Right atrium auricular region (tissue), 2 donors: ENCODE measurements around the gene LILRB1. TPM values are rescaled to one million over a fixed set of nuclear protein-coding genes. Genes with fewer than 3 reads are reported as not detected.

Experiments
- DNase-seq: peaks from one replicate; pipeline ENCODE4 v3.0.0-alpha.2; 2019; ENCODE audit warnings: low spot score
- H3K27ac ChIP-seq, 2 donors: fragments of 200-600 bp; sonication (generic); 1 replicate in 1 of 2; 2 replicates in 1 of 2; pipeline ENCODE4 v1.5.1; 2016 to 2019
- H3K27me3 ChIP-seq, 2 donors: fragments of 200-600 bp; sonication (generic); one replicate each; pipeline versions ENCODE4 v1.5.1 to v1.6.0; 2017 to 2019
- H3K36me3 ChIP-seq: fragments of 200-600 bp; sonication (generic); one replicate; pipeline ENCODE4 v1.5.1; 2016
- H3K4me1 ChIP-seq, 2 donors: fragments of 200-600 bp; sonication (generic); one replicate each; pipeline versions ENCODE4 v1.5.1 to v1.6.0; 2017 to 2019
- H3K4me3 ChIP-seq, 2 donors: fragments of 200-600 bp; sonication (generic); 1 replicate in 1 of 2; 2 replicates in 1 of 2; pipeline ENCODE4 v1.5.1; 2017 to 2019; ENCODE audit warnings: mild to moderate bottlenecking in 1 of 2, moderate library complexity in 1 of 2
- H3K9me3 ChIP-seq, 2 donors: fragments of 200-600 bp; sonication (generic); one replicate each; pipeline ENCODE4 v1.5.1; 2019
- total RNA-seq, 2 donors: library from RNA; depleted of rRNA; stranded (reverse); fragments of >200 nt; gene quantifications; one replicate each; pipeline ENCODE4 v1.1.0, GENCODE V29; 2016
- TF ChIP-seq, protein P1 (sequence below), 2 donors: fragments of 200-600 bp; sonication (generic); IDR thresholded peaks; one replicate each; pipeline ENCODE4 v1.5.1; 2019; ENCODE audit warnings: antibody characterized with exemption in 2 of 2

Gene LILRB1
- total RNA-seq, 2 donors from 2014 or later: 0.33 to 1.9 TPM

DNA sequence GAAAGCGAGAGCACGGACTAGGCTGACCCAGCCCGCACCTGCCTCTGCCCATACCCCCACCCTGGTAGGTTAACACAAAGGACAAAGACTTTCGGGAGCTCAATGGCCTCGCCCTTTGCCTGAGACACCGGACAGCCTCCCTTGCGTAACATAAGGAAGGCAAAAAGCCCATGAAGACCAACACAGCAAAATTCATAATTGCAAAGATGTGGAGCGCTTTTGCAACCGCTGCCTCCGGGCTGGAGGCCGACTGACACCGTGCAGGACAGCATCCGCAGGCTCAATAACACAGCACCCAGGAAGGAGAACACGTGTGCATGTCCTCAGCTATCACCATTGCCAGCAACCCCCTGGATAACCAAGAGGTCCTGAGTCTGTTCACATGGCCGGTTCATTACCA is 21.5 kb upstream of the LILRB1 start:
- H3K4me3 ChIP-seq: no peak overlapping the region
- TF ChIP-seq, protein P1, sequence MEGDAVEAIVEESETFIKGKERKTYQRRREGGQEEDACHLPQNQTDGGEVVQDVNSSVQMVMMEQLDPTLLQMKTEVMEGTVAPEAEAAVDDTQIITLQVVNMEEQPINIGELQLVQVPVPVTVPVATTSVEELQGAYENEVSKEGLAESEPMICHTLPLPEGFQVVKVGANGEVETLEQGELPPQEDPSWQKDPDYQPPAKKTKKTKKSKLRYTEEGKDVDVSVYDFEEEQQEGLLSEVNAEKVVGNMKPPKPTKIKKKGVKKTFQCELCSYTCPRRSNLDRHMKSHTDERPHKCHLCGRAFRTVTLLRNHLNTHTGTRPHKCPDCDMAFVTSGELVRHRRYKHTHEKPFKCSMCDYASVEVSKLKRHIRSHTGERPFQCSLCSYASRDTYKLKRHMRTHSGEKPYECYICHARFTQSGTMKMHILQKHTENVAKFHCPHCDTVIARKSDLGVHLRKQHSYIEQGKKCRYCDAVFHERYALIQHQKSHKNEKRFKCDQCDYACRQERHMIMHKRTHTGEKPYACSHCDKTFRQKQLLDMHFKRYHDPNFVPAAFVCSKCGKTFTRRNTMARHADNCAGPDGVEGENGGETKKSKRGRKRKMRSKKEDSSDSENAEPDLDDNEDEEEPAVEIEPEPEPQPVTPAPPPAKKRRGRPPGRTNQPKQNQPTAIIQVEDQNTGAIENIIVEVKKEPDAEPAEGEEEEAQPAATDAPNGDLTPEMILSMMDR (IDR thresholded peaks at IDR 0.05): no peak
- DNase-seq: no peak
- no peaks in the 10 kb centered on the region for H3K36me3 ChIP-seq
- H3K27me3 ChIP-seq: no peaks in the 10 kb centered on the region
- H3K4me1 ChIP-seq: no peaks in the 10 kb centered on the region
- H3K9me3 ChIP-seq: peaks cover 0 to 17% of the 10 kb centered on the region in 2 donors
- no peak overlapping the region for H3K27ac ChIP-seq

DNA sequence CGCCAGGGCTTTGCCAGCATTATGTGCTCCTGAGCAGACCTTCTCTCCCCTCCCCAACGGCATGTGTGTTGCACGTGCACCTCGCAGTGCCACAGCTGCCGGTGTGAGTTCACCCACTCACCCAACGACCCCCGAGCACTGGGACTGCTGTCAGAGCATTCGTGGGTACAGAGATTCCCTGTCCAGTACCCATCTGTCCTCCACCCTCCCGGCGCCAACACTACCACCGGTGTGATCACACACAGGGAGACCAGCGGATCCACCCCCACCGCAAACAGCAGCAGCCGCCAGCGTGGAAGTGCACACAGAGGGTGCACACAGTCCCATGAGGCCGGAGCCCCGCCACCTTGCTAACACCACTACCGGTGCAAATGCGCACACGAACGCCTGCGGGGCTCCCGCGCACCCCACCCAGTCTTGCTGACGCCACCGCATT is 20.9 kb upstream of the LILRB1 start:
- DNase-seq: no peak
- Histone ChIP-seq H3K27ac (no peak overlapping the region), H3K36me3 (no peaks in the 10 kb centered on the region), H3K4me1 (no peaks in the 10 kb centered on the region), H3K27me3 (no peaks in the 10 kb centered on the region), H3K4me3 (no peak overlapping the region), H3K9me3 (peaks cover 0 to 17% of the 10 kb centered on the region in 2 donors)
- TF ChIP-seq, protein P1 (IDR thresholded peaks at IDR 0.05): no peak

DNA sequence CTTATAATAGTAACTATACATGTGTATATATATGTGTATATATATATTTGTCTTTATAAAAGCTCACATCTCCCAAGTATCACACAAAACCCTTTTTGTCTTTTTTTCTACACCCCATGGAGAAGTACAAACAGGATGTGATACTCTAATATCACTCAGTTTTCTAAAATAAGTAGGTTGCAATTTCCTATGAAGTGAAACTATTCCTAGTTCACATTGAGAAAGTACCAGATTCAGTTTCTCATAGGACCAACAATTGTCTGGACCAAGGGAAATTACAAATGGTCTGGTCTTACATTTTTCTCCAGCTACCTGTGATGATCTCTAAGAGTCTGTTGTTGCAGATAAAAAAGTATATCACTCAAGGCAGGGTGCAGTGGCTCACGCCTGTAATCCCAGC is 17.9 kb upstream of the LILRB1 start:
- no peak overlapping the region for H3K27ac ChIP-seq
- H3K4me3 ChIP-seq: no peak overlapping the region
- no peaks in the 10 kb centered on the region for H3K27me3 ChIP-seq
- H3K36me3 ChIP-seq: no peaks in the 10 kb centered on the region
- TF ChIP-seq, protein P1 (IDR thresholded peaks at IDR 0.05): no peak
- peaks cover 0 to 16% of the 10 kb centered on the region in 2 donors for H3K9me3 ChIP-seq
- H3K4me1 ChIP-seq: no peaks in the 10 kb centered on the region
- no peak for DNase-seq

DNA sequence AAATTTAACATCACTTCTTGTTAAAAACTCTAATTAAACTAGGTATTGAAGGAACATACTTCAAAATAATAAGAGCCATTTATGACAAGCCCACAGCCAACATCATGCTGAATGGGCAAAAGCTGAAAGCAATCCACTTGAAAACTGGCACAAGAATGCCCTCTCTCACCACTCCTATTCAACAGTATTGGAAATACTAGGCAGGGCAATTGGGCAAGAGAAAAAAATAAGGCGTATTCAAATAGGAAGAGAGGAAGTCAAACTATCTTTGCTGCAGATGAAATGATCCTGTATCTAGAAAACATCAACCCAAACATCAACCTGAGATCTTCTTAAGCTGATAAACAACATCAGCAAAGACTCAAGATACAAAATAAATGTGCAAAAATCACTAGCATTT is 15.6 kb upstream of the LILRB1 start:
- no peak for DNase-seq
- Histone ChIP-seq H3K9me3 (peaks cover 0 to 16% of the 10 kb centered on the region in 2 donors), H3K4me3 (no peak overlapping the region), H3K36me3 (no peaks in the 10 kb centered on the region), H3K27me3 (no peaks in the 10 kb centered on the region), H3K27ac (no peak overlapping the region), H3K4me1 (no peaks in the 10 kb centered on the region)
- TF ChIP-seq, protein P1 (IDR thresholded peaks at IDR 0.05): no peak

DNA sequence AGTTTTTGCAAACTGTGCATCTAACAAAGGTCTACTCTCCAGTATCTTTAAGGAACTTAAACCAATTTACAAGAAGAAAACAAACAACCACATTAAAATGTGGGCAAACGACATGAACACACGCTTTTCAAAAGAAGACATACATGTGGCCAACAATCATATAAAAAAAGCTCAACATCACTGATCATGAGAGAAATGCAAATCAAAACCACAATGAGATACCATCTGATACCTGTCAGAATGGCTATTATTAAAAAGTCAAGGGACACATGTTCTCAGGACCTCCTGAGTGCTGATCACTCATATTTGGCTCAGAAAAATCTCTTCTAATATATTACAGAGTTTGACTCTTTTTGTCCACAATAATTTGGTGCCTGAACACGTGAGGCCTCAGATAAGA is 14.2 kb upstream of the LILRB1 start:
- peaks cover 0 to 16% of the 10 kb centered on the region in 2 donors for H3K9me3 ChIP-seq

More for the DNA sequence above, 14.2 kb upstream of the LILRB1 start:
- no peaks in the 10 kb centered on the region for H3K4me1 ChIP-seq
- no peaks in the 10 kb centered on the region for H3K36me3 ChIP-seq
- H3K27me3 ChIP-seq: no peaks in the 10 kb centered on the region
- no peak for DNase-seq
- TF ChIP-seq, protein P1 (IDR thresholded peaks at IDR 0.05): no peak
- no peak overlapping the region for H3K27ac ChIP-seq
- H3K4me3 ChIP-seq: no peak overlapping the region
